ENCODE results near the gene MBD6.

MBD6 gene

DNA sequence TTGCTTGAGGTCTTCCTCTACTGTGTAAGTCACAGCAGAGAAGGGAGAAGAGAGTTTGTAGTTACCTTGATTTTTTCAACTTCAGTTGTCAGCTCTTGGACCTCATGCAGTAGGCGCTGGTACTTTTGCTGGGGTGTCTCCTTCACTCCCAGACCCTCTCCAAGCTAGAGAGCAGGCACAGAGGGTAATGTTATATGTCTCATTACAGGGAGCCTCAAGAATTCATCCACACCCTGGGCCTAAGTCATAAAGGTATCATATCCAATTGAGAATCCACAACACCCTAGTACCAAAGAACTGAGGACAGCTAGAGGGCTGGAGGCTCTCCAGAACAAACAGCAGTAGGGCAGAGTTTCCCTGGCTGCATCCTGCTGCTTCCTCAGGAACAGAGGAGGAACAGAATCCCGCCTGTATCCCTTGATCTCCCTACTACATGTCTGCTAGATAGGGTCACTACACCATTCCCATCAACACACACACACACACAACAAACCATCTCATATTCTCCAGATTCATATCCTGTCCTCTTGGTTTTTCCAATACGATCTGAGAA is 12.4 kb downstream of the MBD6 start:
- TF ChIP-seq EZH2 (IDR thresholded peaks at IDR 0.05) (no peak), POLR2AphosphoS5 (IDR thresholded peaks at IDR 0.05; ENCODE audit: borderline replicate concordance, low read depth, low read length) (no peak), FOXP2 (optimal IDR thresholded peaks at IDR 0.05; ENCODE audit: control extremely low read depth, extremely low read length, insufficient read depth) (no peak)
- no peak overlapping the region for H3K9ac ChIP-seq (ENCODE audit: insufficient read length)
- DNase-seq (ENCODE audit: low read depth, low spot score): no peak
- no peaks in the 10 kb centered on the region for H3K9me3 ChIP-seq (ENCODE audit: low read depth, low read length)
- H3K27ac ChIP-seq: no peak overlapping the region
- H3K4me3 ChIP-seq: no peak overlapping the region
- H3K36me3 ChIP-seq (ENCODE audit: insufficient read depth, low read length): peaks cover 60% of the 10 kb centered on the region

DNA sequence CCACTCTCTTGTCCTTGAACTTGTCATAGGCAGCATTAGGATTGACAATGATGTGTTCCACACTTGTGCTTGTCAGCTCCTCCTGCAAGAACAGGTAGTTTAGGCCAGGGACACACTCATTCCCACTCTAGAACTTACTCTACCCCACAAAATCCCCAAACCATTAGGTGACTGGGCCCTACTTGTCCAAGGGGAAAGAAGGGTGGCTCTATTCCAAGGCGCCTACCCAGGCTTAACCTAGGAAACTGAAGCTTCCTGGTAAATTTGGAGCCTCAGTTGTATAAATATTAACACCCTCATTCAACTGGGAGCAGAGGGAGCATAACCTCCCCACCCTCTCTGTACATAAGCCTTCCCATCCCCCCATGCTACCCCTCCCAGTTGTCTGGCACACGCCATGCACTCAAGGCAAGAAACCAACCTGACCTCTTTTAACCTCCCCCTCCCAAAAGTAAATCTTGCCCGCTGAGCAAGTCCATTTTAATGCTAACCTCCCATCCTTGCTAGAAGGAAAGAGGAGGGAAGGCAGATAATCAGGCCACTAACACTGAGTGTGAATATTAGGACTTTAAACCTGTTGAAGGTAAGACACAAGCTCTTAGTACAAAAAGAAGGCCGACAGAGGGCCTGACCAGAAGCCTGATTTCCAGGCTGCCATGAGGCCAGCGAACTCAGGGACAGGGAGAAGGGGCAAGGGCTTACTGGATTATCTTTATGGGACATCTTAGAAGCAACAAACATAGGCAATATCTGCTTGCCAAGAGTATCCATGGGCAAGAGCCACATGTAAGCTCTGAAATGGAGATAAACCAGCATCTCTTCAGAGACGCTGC is 13.4 kb downstream of the MBD6 start:
- no peak overlapping the region for H3K4me3 ChIP-seq
- H3K9me3 ChIP-seq (ENCODE audit: low read depth, low read length): no peaks in the 10 kb centered on the region
- peaks cover 55% of the 10 kb centered on the region for H3K36me3 ChIP-seq (ENCODE audit: insufficient read depth, low read length)
- no peak overlapping the region for H3K27ac ChIP-seq
- no peak overlapping the region for H3K9ac ChIP-seq (ENCODE audit: insufficient read length)
- no peak for TF ChIP-seq FOXP2 (optimal IDR thresholded peaks at IDR 0.05; ENCODE audit: control extremely low read depth, extremely low read length, insufficient read depth)
- no peak for DNase-seq (ENCODE audit: low read depth, low spot score)

DNA sequence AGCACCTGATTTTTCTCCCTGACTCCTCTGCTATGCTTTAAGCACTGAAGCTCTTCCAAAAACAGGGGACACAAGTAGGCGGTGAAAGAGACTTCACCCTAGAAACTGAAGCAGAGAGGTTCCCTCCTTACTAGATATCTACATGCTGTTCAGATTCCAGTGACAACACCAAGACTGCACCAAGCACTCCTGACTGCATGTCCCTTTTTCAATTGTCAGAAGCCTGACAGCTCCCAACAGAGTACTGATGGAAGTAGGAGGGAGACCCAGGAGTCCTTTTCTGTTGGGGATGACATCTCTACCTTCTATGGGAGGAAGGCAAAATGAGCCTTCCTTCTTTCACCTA is 13.9 kb downstream of the MBD6 start:
- Histone ChIP-seq H3K9me3 (ENCODE audit: low read depth, low read length) (no peaks in the 10 kb centered on the region), H3K27ac (no peak overlapping the region), H3K36me3 (ENCODE audit: insufficient read depth, low read length) (peaks cover 55% of the 10 kb centered on the region), H3K4me3 (no peak overlapping the region), H3K9ac (ENCODE audit: insufficient read length) (no peak overlapping the region)
- TF ChIP-seq FOXP2 (optimal IDR thresholded peaks at IDR 0.05; ENCODE audit: control extremely low read depth, extremely low read length, insufficient read depth) (no peak), EZH2 (IDR thresholded peaks at IDR 0.05) (no peak), POLR2AphosphoS5 (IDR thresholded peaks at IDR 0.05; ENCODE audit: borderline replicate concordance, low read depth, low read length) (no peak)
- no peak for DNase-seq (ENCODE audit: low read depth, low spot score)

DNA sequence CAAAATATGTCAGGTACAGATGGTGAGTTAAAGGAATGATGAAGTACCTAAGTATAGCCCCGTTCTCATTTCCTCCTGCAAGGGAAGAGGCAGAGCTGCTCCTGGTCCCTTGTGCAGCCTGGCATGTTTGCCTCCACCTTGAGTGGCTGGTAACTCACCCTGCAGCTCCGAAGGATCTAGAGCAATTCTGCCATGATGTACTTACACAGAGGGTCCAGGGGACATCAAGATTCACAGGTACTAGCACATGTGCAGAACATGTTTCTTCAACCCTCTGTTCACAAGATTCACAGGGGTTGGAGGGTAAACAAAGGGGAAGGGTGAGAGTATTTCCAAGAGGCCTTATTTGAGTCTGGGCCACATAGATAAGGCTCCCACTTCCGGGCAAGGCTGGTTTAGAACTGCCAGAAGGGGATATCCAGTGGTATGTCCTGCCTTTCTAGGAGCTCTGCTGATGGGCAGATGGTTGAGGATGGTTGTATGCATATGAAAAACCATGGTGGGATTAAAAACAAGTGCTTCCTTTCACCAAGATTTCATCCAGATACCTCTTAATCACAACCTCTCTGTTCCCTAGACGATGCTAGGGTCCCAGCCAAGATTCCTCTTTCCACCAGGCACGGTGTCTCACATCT is 16.6 kb downstream of the MBD6 start:
- Histone ChIP-seq H3K27ac (no peak overlapping the region), H3K9me3 (ENCODE audit: low read depth, low read length) (no peaks in the 10 kb centered on the region), H3K4me3 (no peak overlapping the region), H3K9ac (ENCODE audit: insufficient read length) (no peak overlapping the region), H3K36me3 (ENCODE audit: insufficient read depth, low read length) (peaks cover 42% of the 10 kb centered on the region; the same call in 1 of the 2 replicates)
- no peak for DNase-seq (ENCODE audit: low read depth, low spot score)
- no peak for TF ChIP-seq FOXP2 (optimal IDR thresholded peaks at IDR 0.05; ENCODE audit: control extremely low read depth, extremely low read length, insufficient read depth)

DNA sequence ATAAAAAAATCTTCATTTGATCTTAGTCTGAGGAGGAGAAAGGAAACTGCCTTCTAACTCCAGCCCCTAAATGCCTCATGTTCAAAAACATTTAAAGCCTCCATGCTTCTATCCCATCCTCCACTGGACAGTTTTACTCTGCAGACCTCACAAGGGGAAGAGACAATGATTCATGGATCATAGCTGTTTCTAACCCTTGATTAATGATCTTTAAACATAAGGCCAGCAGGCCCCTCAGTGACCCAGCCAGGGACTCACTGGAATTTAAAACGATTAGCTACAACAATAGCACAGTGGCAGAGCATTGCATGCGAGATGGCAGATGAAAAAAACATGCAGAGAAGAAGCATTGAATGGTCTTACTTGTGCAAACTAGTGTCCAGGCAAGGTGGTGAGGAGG is 18.4 kb downstream of the MBD6 start:
- no peak for DNase-seq (ENCODE audit: low read depth, low spot score)
- no peak overlapping the region for H3K27ac ChIP-seq
- no peak overlapping the region for H3K9ac ChIP-seq (ENCODE audit: insufficient read length)
- H3K9me3 ChIP-seq (ENCODE audit: low read depth, low read length): no peaks in the 10 kb centered on the region
- H3K36me3 ChIP-seq (ENCODE audit: insufficient read depth, low read length): peaks cover 35% of the 10 kb centered on the region
- no peak overlapping the region for H3K4me3 ChIP-seq
- TF ChIP-seq EZH2 (IDR thresholded peaks at IDR 0.05) (no peak), POLR2AphosphoS5 (IDR thresholded peaks at IDR 0.05; ENCODE audit: borderline replicate concordance, low read depth, low read length) (no peak), FOXP2 (optimal IDR thresholded peaks at IDR 0.05; ENCODE audit: control extremely low read depth, extremely low read length, insufficient read depth) (no peak)

DNA sequence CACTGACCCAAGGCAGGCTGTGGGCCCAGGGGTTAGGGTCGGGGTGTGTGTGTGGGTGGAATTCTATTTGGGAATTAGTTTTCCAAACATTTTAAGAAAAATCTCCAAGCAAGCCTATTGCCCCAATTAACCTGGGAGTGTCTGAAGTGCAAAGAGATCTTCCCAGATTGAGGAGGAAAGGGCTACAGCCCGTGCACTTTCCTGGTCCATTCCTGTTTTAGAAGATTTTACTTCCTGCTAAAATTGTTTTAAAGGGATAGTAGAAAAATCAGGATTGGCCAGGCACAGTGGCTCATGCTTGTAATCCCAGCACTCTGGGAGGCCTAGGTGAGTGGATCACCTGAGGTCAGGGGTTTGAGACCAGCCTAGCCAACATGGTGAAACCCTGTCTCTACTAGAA is 19.1 kb downstream of the MBD6 start:
- peaks cover 35% of the 10 kb centered on the region for H3K36me3 ChIP-seq (ENCODE audit: insufficient read depth, low read length)
- DNase-seq (ENCODE audit: low read depth, low spot score): no peak
- TF ChIP-seq POLR2AphosphoS5 (IDR thresholded peaks at IDR 0.05; ENCODE audit: borderline replicate concordance, low read depth, low read length) (no peak), EZH2 (IDR thresholded peaks at IDR 0.05) (no peak), FOXP2 (optimal IDR thresholded peaks at IDR 0.05; ENCODE audit: control extremely low read depth, extremely low read length, insufficient read depth) (no peak)
- H3K27ac ChIP-seq: no peak overlapping the region
- H3K4me3 ChIP-seq: no peak overlapping the region
- H3K9ac ChIP-seq (ENCODE audit: insufficient read length): no peak overlapping the region
- H3K9me3 ChIP-seq (ENCODE audit: low read depth, low read length): no peaks in the 10 kb centered on the region

DNA sequence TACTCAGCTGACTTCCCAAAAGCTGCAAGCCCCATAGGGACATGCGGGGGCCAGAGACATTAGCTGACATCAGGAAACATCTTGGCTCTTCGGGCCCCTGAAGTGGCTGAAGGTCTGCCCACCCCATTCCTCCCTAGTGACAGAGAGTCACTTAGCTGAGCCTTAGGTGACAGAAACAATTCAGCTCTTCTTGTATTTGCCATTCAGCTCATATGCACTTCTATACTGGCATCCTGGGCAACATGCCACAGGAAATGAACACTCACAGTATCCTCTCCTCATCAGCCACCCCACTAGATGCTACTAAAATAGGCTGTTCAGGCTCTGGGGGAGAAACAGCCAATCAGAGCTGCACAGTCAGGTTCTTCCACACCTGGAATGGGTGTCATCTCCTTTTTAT is 21.0 kb downstream of the MBD6 start:
- H3K36me3 ChIP-seq (ENCODE audit: insufficient read depth, low read length): peaks cover 32% of the 10 kb centered on the region
- no peak overlapping the region for H3K9ac ChIP-seq (ENCODE audit: insufficient read length)
- H3K27ac ChIP-seq: no peak overlapping the region
- no peak for DNase-seq (ENCODE audit: low read depth, low spot score)
- no peak overlapping the region for H3K4me3 ChIP-seq
- no peaks in the 10 kb centered on the region for H3K9me3 ChIP-seq (ENCODE audit: low read depth, low read length)
- TF ChIP-seq EZH2 (IDR thresholded peaks at IDR 0.05) (no peak), FOXP2 (optimal IDR thresholded peaks at IDR 0.05; ENCODE audit: control extremely low read depth, extremely low read length, insufficient read depth) (no peak), POLR2AphosphoS5 (IDR thresholded peaks at IDR 0.05; ENCODE audit: borderline replicate concordance, low read depth, low read length) (no peak)

DNA sequence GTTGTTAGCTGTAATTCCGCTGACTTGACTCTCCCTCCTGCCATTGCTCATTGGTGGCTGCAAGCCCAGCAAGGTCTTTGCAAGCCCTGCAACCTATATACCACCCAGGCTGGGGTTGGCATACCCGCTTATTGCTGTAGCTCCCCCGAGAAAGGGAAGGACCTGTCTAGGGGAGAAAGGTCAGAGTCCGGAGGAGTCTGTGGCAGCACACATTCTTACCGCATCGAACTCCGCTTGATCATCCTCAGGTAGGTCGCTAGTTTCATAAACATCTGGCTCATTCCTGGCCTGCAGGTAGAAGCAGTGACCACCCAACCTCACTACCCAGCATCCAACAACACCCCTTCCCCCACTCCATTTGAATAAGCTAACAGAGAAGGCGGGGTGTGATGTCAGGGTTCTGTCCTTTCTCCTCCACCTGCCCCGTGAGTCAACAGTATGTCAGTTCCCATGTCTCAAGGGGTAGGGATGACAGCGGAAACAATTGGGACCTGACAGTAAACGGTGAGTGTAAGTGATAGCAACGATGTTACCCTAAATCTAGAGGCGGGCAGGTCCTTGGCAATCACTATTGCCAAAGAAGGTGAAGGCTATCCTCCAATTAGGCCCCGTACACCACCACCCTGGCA is 23.3 kb downstream of the MBD6 start:
- Histone ChIP-seq H3K4me3 (peak overlapping the region; percentile 78), H3K36me3 (ENCODE audit: insufficient read depth, low read length) (peaks cover 22% of the 10 kb centered on the region), H3K27ac (no peak overlapping the region), H3K9me3 (ENCODE audit: low read depth, low read length) (no peaks in the 10 kb centered on the region), H3K9ac (ENCODE audit: insufficient read length) (peak overlapping the region; percentile 94)
- TF ChIP-seq POLR2AphosphoS5 (IDR thresholded peaks at IDR 0.05; ENCODE audit: borderline replicate concordance, low read depth, low read length) (no peak), FOXP2 (optimal IDR thresholded peaks at IDR 0.05; ENCODE audit: control extremely low read depth, extremely low read length, insufficient read depth) (no peak), EZH2 (IDR thresholded peaks at IDR 0.05) (no peak)
- no peak for DNase-seq (ENCODE audit: low read depth, low spot score)
